ENCODE results near the gene CALM1. TPM values are rescaled to one million over a fixed set of nuclear protein-coding genes. Genes with fewer than 3 reads are reported as not detected.
A peak's percentile ranks its signal among the peaks of the same experiment; 100 is the strongest.

The CALM1 gene
- total and polyA plus RNA-seq, 5 donors: 301 to 508 (median 426) TPM

- DNase-seq: no peak
- no peaks in the 10 kb centered on the region for H3K9me3 ChIP-seq (ENCODE audit: control insufficient read depth, low read length)
- H3K27me3 ChIP-seq (ENCODE audit: control insufficient read depth, insufficient read depth): no peaks in the 10 kb centered on the region
- H3K27ac ChIP-seq (ENCODE audit: low read length): peak overlapping the region; percentile 54
- peaks cover 5% of the 10 kb centered on the region for H3K4me1 ChIP-seq (ENCODE audit: control insufficient read depth, insufficient read depth, low read length)
- intact Hi-C loops (cut with DNase I): loop anchor here in 2 of 4 donors (1.0 to 5.0 kb wide), 2 partner anchors 298 to 358 kb away; no protein-coding TSS in a partner anchor
- no peak for ATAC-seq
- H3K4me3 ChIP-seq (ENCODE audit: low read length): peak overlapping the region; percentile 84
- 32% methylated on average over 8 of the region's 8 CpGs for WGBS
These were observed 2.2 kb downstream of the CALM1 start for GRCh38 chr14:90398841-90399540.

- Histone ChIP-seq H3K27ac (ENCODE audit: low read length) (peak overlapping the region; percentile 56), H3K4me3 (ENCODE audit: low read length) (peak overlapping the region; percentile 84), H3K27me3 (ENCODE audit: control insufficient read depth, insufficient read depth) (no peaks in the 10 kb centered on the region), H3K9me3 (ENCODE audit: control insufficient read depth, low read length) (no peaks in the 10 kb centered on the region), H3K4me1 (ENCODE audit: control insufficient read depth, insufficient read depth, low read length) (peaks cover 5% of the 10 kb centered on the region)
- intact Hi-C loops (cut with DNase I): loop anchor here (1.0 to 10.0 kb wide), 5 partner anchors 115 to 358 kb away; no protein-coding TSS in a partner anchor
- peak; percentile 90 to 96 (median 94) for DNase-seq
- WGBS: 26% methylated on average over 14 of the region's 14 CpGs
- peak; percentile 65 to 76 for ATAC-seq
These were observed 3.0 kb downstream of the CALM1 start for GRCh38 chr14:90399541-90400444.

GRCh38 chr14:90400904-90401561, 4.2 kb downstream of the CALM1 start:
- WGBS: 51% methylated on average over 7 of the region's 7 CpGs
- Histone ChIP-seq H3K4me1 (ENCODE audit: control insufficient read depth, insufficient read depth, low read length) (peaks cover 5% of the 10 kb centered on the region), H3K27ac (ENCODE audit: low read length) (peak overlapping the region; percentile 13), H3K27me3 (ENCODE audit: control insufficient read depth, insufficient read depth) (no peaks in the 10 kb centered on the region), H3K4me3 (ENCODE audit: low read length) (no peak overlapping the region), H3K9me3 (ENCODE audit: control insufficient read depth, low read length) (no peaks in the 10 kb centered on the region)
- DNase-seq (no peak), ATAC-seq (no peak)
- intact Hi-C loops (cut with DNase I): loop anchor here in 3 of 4 donors (5.0 to 10.0 kb wide), 3 partner anchors 114 to 296 kb away; no protein-coding TSS in a partner anchor

- intact Hi-C loops (cut with DNase I): loop anchor here in 3 of 4 donors (5.0 to 10.0 kb wide), 3 partner anchors 113 to 295 kb away; no protein-coding TSS in a partner anchor
- 54% methylated on average over 7 of the region's 7 CpGs for WGBS
These were observed 5.2 kb downstream of the CALM1 start for GRCh38 chr14:90402016-90402415.

GRCh38 chr14:90403065-90403464, 6.2 kb downstream of the CALM1 start:
- no peak for DNase-seq
- WGBS: 62% methylated on average over 2 of the region's 2 CpGs
- Histone ChIP-seq H3K27ac (ENCODE audit: low read length) (no peak overlapping the region), H3K9me3 (ENCODE audit: control insufficient read depth, low read length) (no peaks in the 10 kb centered on the region), H3K4me1 (ENCODE audit: control insufficient read depth, insufficient read depth, low read length) (peaks cover 5% of the 10 kb centered on the region), H3K4me3 (ENCODE audit: low read length) (no peak overlapping the region), H3K27me3 (ENCODE audit: control insufficient read depth, insufficient read depth) (no peaks in the 10 kb centered on the region)
- intact Hi-C loops (cut with DNase I): loop anchor here in 3 of 4 donors (5.0 to 10.0 kb wide), 3 partner anchors 112 to 294 kb away; no protein-coding TSS in a partner anchor
- no peak for ATAC-seq

More at GRCh38 chr14:90402016-90402415, 5.2 kb downstream of the CALM1 start:
- DNase-seq (no peak), ATAC-seq (no peak)
- peaks cover 5% of the 10 kb centered on the region for H3K4me1 ChIP-seq (ENCODE audit: control insufficient read depth, insufficient read depth, low read length)
- no peak overlapping the region for H3K27ac ChIP-seq (ENCODE audit: low read length)
- no peaks in the 10 kb centered on the region for H3K9me3 ChIP-seq (ENCODE audit: control insufficient read depth, low read length)
- no peak overlapping the region for H3K4me3 ChIP-seq (ENCODE audit: low read length)
- no peaks in the 10 kb centered on the region for H3K27me3 ChIP-seq (ENCODE audit: control insufficient read depth, insufficient read depth)

GRCh38 chr14:90405101-90405500, 8.3 kb downstream of the CALM1 start:
- no peak for DNase-seq
- Histone ChIP-seq H3K9me3 (ENCODE audit: control insufficient read depth, low read length) (no peaks in the 10 kb centered on the region), H3K27ac (ENCODE audit: low read length) (no peak overlapping the region), H3K4me3 (ENCODE audit: low read length) (no peak overlapping the region), H3K4me1 (ENCODE audit: control insufficient read depth, insufficient read depth, low read length) (peaks cover 5% of the 10 kb centered on the region), H3K27me3 (ENCODE audit: control insufficient read depth, insufficient read depth) (no peaks in the 10 kb centered on the region)
- intact Hi-C loops (cut with DNase I): loop anchor here in 2 of 4 donors (5.0 to 10.0 kb wide), 3 partner anchors 110 to 290 kb away; no protein-coding TSS in a partner anchor
- 86% methylated on average over 9 of the region's 9 CpGs for WGBS
- no peak for ATAC-seq

- Histone ChIP-seq H3K4me3 (ENCODE audit: low read length) (no peak overlapping the region), H3K27ac (ENCODE audit: low read length) (no peak overlapping the region), H3K4me1 (ENCODE audit: control insufficient read depth, insufficient read depth, low read length) (peaks cover 4% of the 10 kb centered on the region), H3K27me3 (ENCODE audit: control insufficient read depth, insufficient read depth) (no peaks in the 10 kb centered on the region), H3K9me3 (ENCODE audit: control insufficient read depth, low read length) (no peaks in the 10 kb centered on the region)
- intact Hi-C loops (cut with DNase I): loop anchor here in 2 of 4 donors (5.0 to 10.0 kb wide), 3 partner anchors 109 to 289 kb away; no protein-coding TSS in a partner anchor
- 87% methylated on average over 4 of the region's 4 CpGs for WGBS
- DNase-seq (no peak), ATAC-seq (no peak)
These were observed 8.9 kb downstream of the CALM1 start for GRCh38 chr14:90405755-90406154.

GRCh38 chr14:90406384-90406798, 9.6 kb downstream of the CALM1 start:
- no peak for ATAC-seq
- WGBS: 75% methylated on average over 3 of the region's 3 CpGs
- Histone ChIP-seq H3K4me1 (ENCODE audit: control insufficient read depth, insufficient read depth, low read length) (peaks cover 4% of the 10 kb centered on the region), H3K4me3 (ENCODE audit: low read length) (no peak overlapping the region), H3K27ac (ENCODE audit: low read length) (no peak overlapping the region), H3K27me3 (ENCODE audit: control insufficient read depth, insufficient read depth) (no peaks in the 10 kb centered on the region), H3K9me3 (ENCODE audit: control insufficient read depth, low read length) (no peaks in the 10 kb centered on the region)
- DNase-seq: no peak
- intact Hi-C loops (cut with DNase I): loop anchor here in 2 of 4 donors (5.0 to 10.0 kb wide), 3 partner anchors 108 to 288 kb away; no protein-coding TSS in a partner anchor

GRCh38 chr14:90407230-90407629, 10.4 kb downstream of the CALM1 start:
- Histone ChIP-seq H3K9me3 (ENCODE audit: control insufficient read depth, low read length) (no peaks in the 10 kb centered on the region), H3K4me3 (ENCODE audit: low read length) (no peak overlapping the region), H3K4me1 (ENCODE audit: control insufficient read depth, insufficient read depth, low read length) (peaks cover 4% of the 10 kb centered on the region), H3K27me3 (ENCODE audit: control insufficient read depth, insufficient read depth) (no peaks in the 10 kb centered on the region), H3K27ac (ENCODE audit: low read length) (no peak overlapping the region)
- intact Hi-C loops (cut with DNase I): loop anchor here in 2 of 4 donors (5.0 to 10.0 kb wide), 3 partner anchors 108 to 288 kb away; no protein-coding TSS in a partner anchor
- no peak for ATAC-seq
- DNase-seq: no peak
- 87% methylated on average over 3 of the region's 3 CpGs for whole genome bisulfite sequencing

- DNase-seq (no peak), ATAC-seq (peak; percentile 34 to 39)
- Histone ChIP-seq H3K9me3 (ENCODE audit: control insufficient read depth, low read length) (no peaks in the 10 kb centered on the region), H3K27me3 (ENCODE audit: control insufficient read depth, insufficient read depth) (no peaks in the 10 kb centered on the region), H3K27ac (ENCODE audit: low read length) (peak overlapping the region; percentile 78), H3K4me1 (ENCODE audit: control insufficient read depth, insufficient read depth, low read length) (peaks cover 4% of the 10 kb centered on the region), H3K4me3 (ENCODE audit: low read length) (no peak overlapping the region)
- intact Hi-C loops (cut with DNase I): loop anchor here in 2 of 4 donors (5.0 to 10.0 kb wide), 3 partner anchors 106 to 286 kb away; no protein-coding TSS in a partner anchor
- 39% methylated on average over 6 of the region's 6 CpGs for WGBS
These were observed 11.9 kb downstream of the CALM1 start for GRCh38 chr14:90408713-90409112.

Measured in right cardiac atrium (tissue), 5 donors.